A549 treated with dexamethasone at 1 μM for 4 hours (cell line): ENCODE measurements around the gene GTF3C5. TPM values are rescaled to one million over a fixed set of nuclear protein-coding genes. Genes with fewer than 3 reads are reported as not detected.

Experiments
- total RNA-seq: library from RNA; stranded (reverse); fragments of 200-300 nt; extraction: Qiagen RNA extraction; gene quantifications from 5 replicates; pipeline ENCODE4 v1.2.3, GENCODE V29; 2022

Gene GTF3C5, protein sequence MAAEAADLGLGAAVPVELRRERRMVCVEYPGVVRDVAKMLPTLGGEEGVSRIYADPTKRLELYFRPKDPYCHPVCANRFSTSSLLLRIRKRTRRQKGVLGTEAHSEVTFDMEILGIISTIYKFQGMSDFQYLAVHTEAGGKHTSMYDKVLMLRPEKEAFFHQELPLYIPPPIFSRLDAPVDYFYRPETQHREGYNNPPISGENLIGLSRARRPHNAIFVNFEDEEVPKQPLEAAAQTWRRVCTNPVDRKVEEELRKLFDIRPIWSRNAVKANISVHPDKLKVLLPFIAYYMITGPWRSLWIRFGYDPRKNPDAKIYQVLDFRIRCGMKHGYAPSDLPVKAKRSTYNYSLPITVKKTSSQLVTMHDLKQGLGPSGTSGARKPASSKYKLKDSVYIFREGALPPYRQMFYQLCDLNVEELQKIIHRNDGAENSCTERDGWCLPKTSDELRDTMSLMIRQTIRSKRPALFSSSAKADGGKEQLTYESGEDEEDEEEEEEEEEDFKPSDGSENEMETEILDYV
- 56.0 to 67.2 TPM (median 64.5 TPM) in 5 replicates for total RNA-seq

DNA sequence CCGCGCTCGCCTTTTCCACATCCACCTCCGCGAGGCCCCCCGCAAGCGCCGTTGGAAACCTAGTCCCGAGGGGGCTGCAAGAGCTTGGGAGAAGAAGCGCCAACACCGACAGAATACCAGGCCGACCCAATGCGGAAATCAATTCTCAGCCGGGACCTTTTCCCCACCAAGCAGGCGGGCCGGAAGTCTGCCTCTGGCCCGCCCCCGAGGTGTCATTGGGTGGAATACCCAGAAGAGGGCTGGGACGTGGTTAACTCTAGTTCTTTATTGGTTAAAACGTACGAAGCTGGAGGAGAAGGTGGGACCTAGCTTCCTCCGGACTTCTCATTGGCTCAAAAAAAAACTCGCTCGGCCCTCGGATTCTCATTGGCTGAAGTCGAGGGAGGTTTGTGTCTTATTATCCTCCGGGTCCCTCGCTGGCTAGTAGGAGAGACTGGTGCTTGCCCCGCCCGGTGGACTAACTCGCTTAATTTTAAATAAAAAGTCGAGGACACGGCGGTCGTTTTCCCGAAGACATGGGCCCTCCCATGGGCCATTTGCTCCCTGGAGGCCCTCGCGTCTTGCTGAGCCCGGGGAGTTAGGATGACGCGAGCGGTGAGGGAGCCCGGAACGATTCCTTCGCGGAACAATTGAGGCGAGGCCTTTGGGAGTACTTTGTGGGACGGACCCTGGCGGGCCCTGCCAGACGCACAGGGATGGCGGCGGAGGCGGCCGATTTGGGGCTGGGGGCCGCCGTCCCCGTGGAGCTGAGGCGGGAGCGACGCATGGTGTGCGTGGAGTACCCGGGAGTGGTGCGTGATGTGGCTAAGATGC, at the start of gene GTF3C5:
GTF3C5 (plus strand) TSS at position 681 of the 813 bp plus-strand sequence; CDS start at position 696, 15 bp downstream.

DNA sequence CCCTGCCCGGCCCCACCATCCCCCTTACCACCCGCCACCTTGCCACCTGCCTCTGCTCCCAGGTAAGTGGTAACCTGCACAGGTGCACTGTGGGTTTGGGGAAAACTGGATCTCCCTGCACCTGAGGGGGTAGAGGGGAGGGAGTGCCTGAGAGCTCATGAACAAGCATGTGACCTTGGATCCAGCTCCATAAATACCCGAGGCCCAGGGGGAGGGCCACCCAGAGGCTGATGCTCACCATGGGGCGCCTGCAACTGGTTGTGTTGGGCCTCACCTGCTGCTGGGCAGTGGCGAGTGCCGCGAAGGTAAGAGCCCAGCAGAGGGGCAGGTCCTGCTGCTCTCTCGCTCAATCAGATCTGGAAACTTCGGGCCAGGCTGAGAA, 31.0 kb downstream of the GTF3C5 start, which contains the start of gene CEL:
CEL (plus strand) TSS at position 218 of the 382 bp plus-strand sequence; CDS start at position 240, 22 bp downstream.

Other genes starting within 250 kb of the GTF3C5 start
- 0.89 to 1.5 TPM (median 1.1 TPM) in 5 replicates for gene AK8, start 152.7 kb upstream of the GTF3C5 start, total RNA-seq
- gene SPACA9, start 152.1 kb upstream of the GTF3C5 start, total RNA-seq = 4.2 to 6.0 TPM (median 4.8 TPM) in 5 replicates
- gene TSC1, start 86.4 kb upstream of the GTF3C5 start, total RNA-seq = 14.7 to 17.3 TPM (median 17.1 TPM) in 5 replicates
- 0.05 to 0.17 TPM (median 0.06 TPM) in 5 replicates for gene GFI1B, start 52.3 kb upstream of the GTF3C5 start, total RNA-seq
- gene CEL, start 31.0 kb downstream of the GTF3C5 start, total RNA-seq = 0.30 to 0.85 TPM (median 0.69 TPM) in 5 replicates
- 19.5 to 31.4 TPM (median 27.6 TPM) in 5 replicates for gene RALGDS, start 90.2 kb downstream of the GTF3C5 start, total RNA-seq
- 0.95 to 2.4 TPM (median 2.1 TPM) in 5 replicates for gene GBGT1, start 132.9 kb downstream of the GTF3C5 start, total RNA-seq
- gene OBP2B, start 178.3 kb downstream of the GTF3C5 start, total RNA-seq = not detected in 5 replicates
- gene ABO, start 244.2 kb downstream of the GTF3C5 start, total RNA-seq = not detected in 5 replicates